DOHH2 (cell line): ENCODE measurements around the gene BRIP1.
"Not testable (repeated sequence)": the region's sequence is repeated elsewhere in the genome, so short reads cannot be mapped to it uniquely, and the experiment has no call there.

ENCODE experiments used
- H3F3A ChIP-seq: fragments of 200-600 bp; sonication (generic), shearing (Covaris generic); 2 replicates; pipeline ENCODE4 v1.6.0; 2016; ENCODE audit warnings: antibody characterized with exemption, mild to moderate bottlenecking; ENCODE audit not compliant: control insufficient read depth, insufficient read depth
- H3K27ac ChIP-seq: fragments of 200-600 bp; sonication (generic); 2 replicates; pipeline ENCODE4 v1.5.1; 2014; ENCODE audit warnings: low read depth, mild to moderate bottlenecking, low read length, moderate library complexity
- H3K27me3 ChIP-seq: fragments of 200-600 bp; sonication (generic); 2 replicates; pipeline ENCODE4 v1.6.1; 2014; ENCODE audit warnings: mild to moderate bottlenecking, low read length, mixed read lengths; ENCODE audit not compliant: control insufficient read depth
- H3K36me3 ChIP-seq: fragments of 200-600 bp; sonication (generic); 2 replicates; pipeline ENCODE4 v1.6.1; 2014; ENCODE audit warnings: mild to moderate bottlenecking, low read length, moderate library complexity, mixed read lengths; ENCODE audit not compliant: control insufficient read depth
- H3K4me1 ChIP-seq: fragments of 200-600 bp; sonication (generic); 2 replicates; pipeline ENCODE4 v1.6.1; 2014; ENCODE audit warnings: mild to moderate bottlenecking, low read length, mixed read lengths; ENCODE audit not compliant: control insufficient read depth
- H3K4me2 ChIP-seq: fragments of 200-600 bp; sonication (generic); 2 replicates; pipeline ENCODE4 v1.6.0; 2014; ENCODE audit warnings: mild to moderate bottlenecking, low read length, moderate library complexity
- H3K4me3 ChIP-seq: fragments of 200-600 bp; sonication (generic); 2 replicates; pipeline ENCODE4 v1.5.1; 2014; ENCODE audit warnings: mild to moderate bottlenecking, low read length, mixed read lengths
- H3K79me2 ChIP-seq: fragments of 200-600 bp; sonication (generic); 2 replicates; pipeline ENCODE4 v1.6.1; 2014; ENCODE audit warnings: mild to moderate bottlenecking, low read length, mixed read lengths; ENCODE audit not compliant: control insufficient read depth
- H3K9me2 ChIP-seq: fragments of 200-600 bp; sonication (generic); replicated peaks from 2 replicates; pipeline ENCODE4 v1.6.1; 2014; ENCODE audit warnings: mild to moderate bottlenecking, low read length, mixed read lengths; ENCODE audit not compliant: control insufficient read depth
- H3K9me3 ChIP-seq: fragments of 200-600 bp; sonication (generic); 2 replicates; pipeline ENCODE4 v1.6.1; 2014; ENCODE audit warnings: antibody characterized with exemption, low read length, mixed read lengths; ENCODE audit not compliant: control insufficient read depth, insufficient read depth
- H4K20me1 ChIP-seq: fragments of 200-600 bp; sonication (generic); 2 replicates; pipeline ENCODE4 v1.6.0; 2014; ENCODE audit warnings: low read depth, mild to moderate bottlenecking, antibody characterized with exemption, low read length, moderate library complexity; ENCODE audit not compliant: control insufficient read depth, insufficient read depth
- CTCF ChIP-seq: fragments of 200-600 bp; sonication (generic); IDR thresholded peaks from one replicate; pipeline ENCODE4 v1.5.1; 2014; ENCODE audit warnings: antibody characterized with exemption, mild to moderate bottlenecking, low read depth, low read length; ENCODE audit not compliant: poor library complexity, severe bottlenecking
- EZH2phosphoT487 ChIP-seq: fragments of 200-600 bp; sonication (generic); IDR thresholded peaks from 2 replicates; pipeline ENCODE4 v1.6.1; 2017; ENCODE audit warnings: borderline replicate concordance, mild to moderate bottlenecking, antibody characterized with exemption, low read length, moderate library complexity, mixed read lengths

The BRIP1 gene

GRCh38 chr17:61825448-61826137 lies 37.7 kb downstream of the BRIP1 start:
- Histone ChIP-seq H3K79me2 (peaks cover 54% of the 10 kb centered on the region), H3K9me3 (no peaks in the 10 kb centered on the region), H3K9me2 (no peaks in the 10 kb centered on the region), H3K4me2 (no peak overlapping the region), H3K36me3 (peaks cover 86% of the 10 kb centered on the region), H4K20me1 (no peaks in the 10 kb centered on the region), H3F3A (no peaks in the 10 kb centered on the region), H3K27ac (no peak overlapping the region), H3K4me3 (no peak overlapping the region), H3K4me1 (no peaks in the 10 kb centered on the region), H3K27me3 (no peaks in the 10 kb centered on the region)
- TF ChIP-seq EZH2phosphoT487 (no peak), CTCF (no peak)

GRCh38 chr17:61822326-61823285 lies 40.7 kb downstream of the BRIP1 start:
- no peak overlapping the region for H3K27ac ChIP-seq
- H3K36me3 ChIP-seq, result peaks cover 78% of the 10 kb centered on the region
- H3K4me2 ChIP-seq, result no peak overlapping the region
- no peaks in the 10 kb centered on the region for H3K9me3 ChIP-seq
- H3K27me3 ChIP-seq, result no peaks in the 10 kb centered on the region
- no peak for TF ChIP-seq EZH2phosphoT487
- TF ChIP-seq CTCF, result no peak
- no peaks in the 10 kb centered on the region for H3F3A ChIP-seq
- no peak overlapping the region for H3K4me3 ChIP-seq
- 0 out of 2 replicates have a peak, but pooled peaks cover 4% of the 10 kb centered on the region for H3K4me1 ChIP-seq
- no peaks in the 10 kb centered on the region for H3K9me2 ChIP-seq
- H4K20me1 ChIP-seq, result no peaks in the 10 kb centered on the region
- H3K79me2 ChIP-seq, result peaks cover 44% of the 10 kb centered on the region

GRCh38 chr17:61821655-61822054 lies 41.7 kb downstream of the BRIP1 start:
- H3K9me3 ChIP-seq, result no peaks in the 10 kb centered on the region
- H4K20me1 ChIP-seq, result no peaks in the 10 kb centered on the region
- H3K4me1 ChIP-seq, result peaks cover 12% of the 10 kb centered on the region
- H3K4me2 ChIP-seq, result no peak overlapping the region
- H3K27me3 ChIP-seq, result no peaks in the 10 kb centered on the region
- no peaks in the 10 kb centered on the region for H3F3A ChIP-seq
- no peak overlapping the region for H3K27ac ChIP-seq
- H3K79me2 ChIP-seq, result peaks cover 36% of the 10 kb centered on the region
- H3K4me3 ChIP-seq, result no peak overlapping the region
- no peak for TF ChIP-seq CTCF
- H3K9me2 ChIP-seq, result no peaks in the 10 kb centered on the region
- H3K36me3 ChIP-seq, result peaks cover 74% of the 10 kb centered on the region

- not testable (repeated sequence) for H3F3A ChIP-seq, H3K9me2 ChIP-seq, H3K4me2 ChIP-seq, H3K4me3 ChIP-seq, H3K27me3 ChIP-seq, H3K9me3 ChIP-seq, H4K20me1 ChIP-seq, H3K27ac ChIP-seq
- peaks cover 81% of the 10 kb centered on the region for H3K36me3 ChIP-seq
- H3K4me1 ChIP-seq, result peaks cover 36% of the 10 kb centered on the region
- peaks cover 25% of the 10 kb centered on the region for H3K79me2 ChIP-seq
Measured at GRCh38 chr17:61819265-61819664, 44.1 kb downstream of the BRIP1 start.
